SK-N-SH treated with all-trans-retinoic acid at 6 μM for 48 hours (cell line): ENCODE results near the gene TTC8.
A peak's percentile ranks its signal among the peaks of the same experiment; 100 is the strongest.

Source experiments
- ATAC-seq: fragments of 200-7000 bp; cut with Tn5 transposase; 3 replicates; pipeline ENCODE4 v1.9.1; 2020; ENCODE audit warnings: mild to moderate bottlenecking, moderate library complexity
- ARNTL ChIP-seq: fragments of 450-650 bp; formaldehyde crosslinking; IDR thresholded peaks from 2 replicates; pipeline ENCODE4 v1.5.0; 2020; ENCODE audit warnings: low read depth, mild to moderate bottlenecking, moderate library complexity, borderline replicate concordance
- BACH2 ChIP-seq: fragments of 250-450 bp; sonication (Bioruptor Pico); IDR thresholded peaks from 2 replicates; pipeline ENCODE4 v1.9.0; 2021; ENCODE audit warnings: mild to moderate bottlenecking, borderline replicate concordance
- CREB5 ChIP-seq: fragments of 250-450 bp; sonication (Bioruptor Pico); IDR thresholded peaks from 2 replicates; pipeline ENCODE4 v1.5.1; 2020; ENCODE audit warnings: low read depth, mild to moderate bottlenecking, moderate library complexity
- CSDC2 ChIP-seq: fragments of 250-450 bp; sonication (Bioruptor Pico); IDR thresholded peaks from 2 replicates; pipeline ENCODE4 v1.5.0; 2020; ENCODE audit warnings: mild to moderate bottlenecking, moderate library complexity
- GLIS3 ChIP-seq: fragments of 250-450 bp; sonication (Bioruptor Pico); IDR thresholded peaks from 2 replicates; pipeline ENCODE4 v1.5.0; 2020; ENCODE audit warnings: mild to moderate bottlenecking, moderate library complexity
- ISL1 ChIP-seq: fragments of 250-450 bp; sonication (Bioruptor Pico); IDR thresholded peaks from 2 replicates; pipeline ENCODE4 v2.1.2; 2022; ENCODE audit warnings: mild to moderate bottlenecking, moderate library complexity
- OSR1 ChIP-seq: fragments of 250-450 bp; sonication (Bioruptor Pico); IDR thresholded peaks from 2 replicates; pipeline ENCODE4 v1.8.0; 2022; ENCODE audit warnings: moderate library complexity, mild to moderate bottlenecking, inconsistent platforms
- PATZ1 ChIP-seq: fragments of 250-450 bp; sonication (Bioruptor Pico); IDR thresholded peaks from 2 replicates; pipeline ENCODE4 v1.8.0; 2020; ENCODE audit warnings: mild to moderate bottlenecking, moderate library complexity, borderline replicate concordance
- POU6F1 ChIP-seq: fragments of 250-450 bp; sonication (Bioruptor Pico); IDR thresholded peaks from 2 replicates; pipeline ENCODE4 v1.8.0; 2021; ENCODE audit warnings: low read depth, mild to moderate bottlenecking, moderate library complexity, borderline replicate concordance
- PPARA ChIP-seq: fragments of 250-450 bp; sonication (Bioruptor Pico); IDR thresholded peaks from 2 replicates; pipeline ENCODE4 v1.5.0; 2020; ENCODE audit warnings: mild to moderate bottlenecking, borderline replicate concordance
- RARB ChIP-seq: fragments of 250-450 bp; sonication (Bioruptor Pico); IDR thresholded peaks from 2 replicates; pipeline ENCODE4 v1.8.0; 2021; ENCODE audit warnings: mild to moderate bottlenecking, moderate library complexity
- SNAI2 ChIP-seq: fragments of 250-450 bp; sonication (Bioruptor Pico); IDR thresholded peaks from 2 replicates; pipeline ENCODE4 v1.5.0; 2020; ENCODE audit warnings: mild to moderate bottlenecking, moderate library complexity
- TCF4 ChIP-seq: fragments of 250-450 bp; sonication (Bioruptor Pico); IDR thresholded peaks from 2 replicates; pipeline ENCODE4 v1.8.0; 2021; ENCODE audit warnings: mild to moderate bottlenecking, moderate library complexity, borderline replicate concordance
- TOX ChIP-seq: fragments of 250-450 bp; sonication (Bioruptor Pico); IDR thresholded peaks from 2 replicates; pipeline ENCODE4 v1.8.0; 2021; ENCODE audit warnings: mild to moderate bottlenecking, moderate library complexity, borderline replicate concordance
- TSHZ2 ChIP-seq: fragments of 250-450 bp; sonication (Bioruptor Pico); IDR thresholded peaks from 2 replicates; pipeline ENCODE4 v1.5.0; 2020; ENCODE audit warnings: mild to moderate bottlenecking, moderate library complexity
- ZFP3 ChIP-seq: fragments of 250-450 bp; sonication (Bioruptor Pico); IDR thresholded peaks from 2 replicates; pipeline ENCODE4 v1.5.0; 2020; ENCODE audit warnings: mild to moderate bottlenecking, moderate library complexity
- ZFP30 ChIP-seq: fragments of 450-650 bp; formaldehyde crosslinking; IDR thresholded peaks from 2 replicates; pipeline ENCODE4 v1.5.0; 2022; ENCODE audit warnings: mild to moderate bottlenecking, moderate library complexity
- ZNF565 ChIP-seq: fragments of 450-650 bp; formaldehyde crosslinking; conservative IDR thresholded peaks from 2 replicates; pipeline ENCODE4 v1.5.0; 2020; ENCODE audit warnings: low read depth, mild to moderate bottlenecking, moderate library complexity
- ZNF70 ChIP-seq: fragments of 450-650 bp; formaldehyde crosslinking; IDR thresholded peaks from 2 replicates; pipeline ENCODE4 v1.5.0; 2020; ENCODE audit warnings: mild to moderate bottlenecking, moderate library complexity
- ZNF8 ChIP-seq: fragments of 450-650 bp; formaldehyde crosslinking; IDR thresholded peaks from 2 replicates; pipeline ENCODE4 v1.5.0; 2020; ENCODE audit warnings: mild to moderate bottlenecking, moderate library complexity

TTC8 gene

GRCh38 chr14:88824314-88825077 is at the start of gene TTC8:
Gene TTC8, plus strand, starts transcription at chr14:88824651. Its CDS starts 57 bp downstream, at chr14:88824708.
- peak; percentile 91 for ATAC-seq
- TF ChIP-seq BACH2 (CRISPR knock-in tag) (no peak), GLIS3 (CRISPR knock-in tag) (no peak), ZFP3 (CRISPR knock-in tag) (no peak), CREB5 (no peak), ZNF70 (CRISPR knock-in tag) (no peak), ISL1 (CRISPR knock-in tag) (no peak), OSR1 (no peak), ZFP30 (CRISPR knock-in tag) (no peak)

- no peak for ATAC-seq
- TF ChIP-seq ZFP3 (CRISPR knock-in tag) (no peak), CREB5 (no peak), TCF4 (no peak), ARNTL (CRISPR knock-in tag) (no peak), ZNF565 (no peak), SNAI2 (CRISPR knock-in tag) (no peak), OSR1 (no peak), PPARA (CRISPR knock-in tag) (no peak), TSHZ2 (CRISPR knock-in tag) (no peak), PATZ1 (CRISPR knock-in tag) (no peak), TOX (CRISPR knock-in tag) (no peak), BACH2 (CRISPR knock-in tag) (no peak), CSDC2 (CRISPR knock-in tag) (no peak), POU6F1 (CRISPR knock-in tag) (no peak)
Observed at GRCh38 chr14:88775532-88775931, 48.9 kb upstream of the TTC8 start.

GRCh38 chr14:88785911-88786310 is 38.5 kb upstream of the TTC8 start:
- no peak for ATAC-seq

More at GRCh38 chr14:88785911-88786310, 38.5 kb upstream of the TTC8 start:
- TF ChIP-seq BACH2 (CRISPR knock-in tag), result no peak
- TF ChIP-seq RARB (CRISPR knock-in tag), result no peak
- TF ChIP-seq ZNF8 (CRISPR knock-in tag), result no peak
- TF ChIP-seq PATZ1 (CRISPR knock-in tag), result no peak
- TF ChIP-seq TCF4, result no peak
